Mesendoderm (in vitro differentiated cells): ENCODE results near the gene KLHL36.

Source experiments
- DNase-seq: peaks from one replicate; pipeline ENCODE4 v3.0.0; 2013
- H2AK5ac ChIP-seq: 2 replicates; pipeline ENCODE4 v1.6.1; 2013; ENCODE audit warnings: low read length, inconsistent platforms
- H2BK120ac ChIP-seq: 2 replicates; pipeline ENCODE4 v1.6.1; 2013; ENCODE audit warnings: low read depth, mild to moderate bottlenecking, low read length, moderate library complexity, mixed read lengths
- H2BK15ac ChIP-seq: replicated peaks from 2 replicates; pipeline ENCODE4 v1.6.1; 2013; ENCODE audit warnings: low read depth, mild to moderate bottlenecking, moderate library complexity
- H2BK5ac ChIP-seq: 2 replicates; pipeline ENCODE4 v1.6.1; 2013; ENCODE audit warnings: low read length, inconsistent platforms
- H3K18ac ChIP-seq: 2 replicates; pipeline ENCODE4 v1.6.1; 2013; ENCODE audit warnings: mild to moderate bottlenecking, low read length, mixed read lengths
- H3K23ac ChIP-seq: one replicate; pipeline ENCODE4 v1.6.1; 2013; ENCODE audit warnings: low read length
- H3K27ac ChIP-seq: 2 replicates; pipeline ENCODE4 v1.5.1; 2013; ENCODE audit warnings: low read depth, mild to moderate bottlenecking, inconsistent platforms, low read length, moderate library complexity
- H3K27me3 ChIP-seq: 2 replicates; pipeline ENCODE4 v1.6.1; 2013; ENCODE audit warnings: low read length, control low read depth, mild to moderate bottlenecking, inconsistent platforms; ENCODE audit not compliant: insufficient read depth, poor library complexity
- H3K36me3 ChIP-seq: 2 replicates; pipeline ENCODE4 v1.6.1; 2013; ENCODE audit warnings: low read length, inconsistent platforms; ENCODE audit not compliant: control insufficient read depth, insufficient read depth
- H3K4ac ChIP-seq: one replicate; pipeline ENCODE4 v1.6.1; 2013; ENCODE audit warnings: low read depth, mild to moderate bottlenecking, low read length, moderate library complexity
- H3K4me1 ChIP-seq: 2 replicates; pipeline ENCODE4 v1.6.1; 2013; ENCODE audit warnings: low read depth, low read length, inconsistent platforms; ENCODE audit not compliant: control insufficient read depth
- H3K4me2 ChIP-seq: 2 replicates; pipeline ENCODE4 v1.6.1; 2013; ENCODE audit warnings: low read length
- H3K4me3 ChIP-seq: 2 replicates; pipeline ENCODE4 v1.5.1; 2013; ENCODE audit warnings: mild to moderate bottlenecking, low read length
- H3K56ac ChIP-seq: one replicate; pipeline ENCODE4 v1.6.1; 2013; ENCODE audit warnings: low read length
- H3K79me1 ChIP-seq: 2 replicates; pipeline ENCODE4 v1.6.1; 2013; ENCODE audit warnings: low read length, inconsistent platforms
- H3K79me2 ChIP-seq: 2 replicates; pipeline ENCODE4 v1.6.1; 2013; ENCODE audit warnings: mild to moderate bottlenecking, low read length; ENCODE audit not compliant: control insufficient read depth, insufficient read depth
- H3K9ac ChIP-seq: 2 replicates; pipeline ENCODE4 v1.6.1; 2013; ENCODE audit warnings: low read length, inconsistent platforms
- H4K5ac ChIP-seq: one replicate; pipeline ENCODE4 v1.6.1; 2013; ENCODE audit warnings: low read length
- H4K8ac ChIP-seq: one replicate; pipeline ENCODE4 v1.6.1; 2013; ENCODE audit warnings: low read depth, mild to moderate bottlenecking, control low read depth, low read length, moderate library complexity
- WGBS: extraction: QIAGEN DNeasy Blood & Tissue Kit; methylation state at CpG from one replicate; pipeline ENCODE4 v1.1.7; 2013; ENCODE audit warnings: low lambda C conversion rate, missing lambda C conversion rate; ENCODE audit not compliant: insufficient coverage; ENCODE audit errors: extremely low coverage; 5-methylcytosine and 5-hydroxymethylcytosine counted together

KLHL36 gene

DNA sequence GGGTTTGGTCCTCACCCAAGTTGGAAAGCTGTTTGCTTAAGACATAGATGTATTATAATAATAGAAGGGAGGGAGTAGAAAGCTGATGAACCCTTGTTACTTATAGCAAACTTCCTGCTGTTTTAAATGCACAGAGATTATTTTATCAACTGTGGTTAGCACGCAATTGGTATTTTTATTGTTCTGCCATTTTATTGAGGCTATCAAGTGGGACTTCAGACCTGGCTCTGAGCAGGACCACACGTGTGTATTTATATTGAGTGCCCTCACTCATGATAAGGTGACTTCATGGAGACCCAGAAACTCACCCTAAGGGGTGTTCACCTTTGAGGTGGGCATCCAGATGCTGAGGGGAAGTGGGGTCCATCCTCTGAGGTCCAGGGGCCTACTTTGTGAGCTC, 17.0 kb downstream of the KLHL36 start:
- Histone ChIP-seq H3K79me2 (no peaks in the 10 kb centered on the region), H4K8ac (no peak overlapping the region), H3K79me1 (no peaks in the 10 kb centered on the region), H3K4me1 (no peaks in the 10 kb centered on the region), H2AK5ac (no peak overlapping the region), H3K18ac (no peak overlapping the region), H3K4me2 (no peak overlapping the region), H3K4ac (no peak overlapping the region), H3K36me3 (peaks cover 2% of the 10 kb centered on the region), H3K4me3 (no peak overlapping the region), H2BK120ac (no peak overlapping the region), H3K23ac (no peak overlapping the region), H3K27ac (no peak overlapping the region), H3K56ac (no peak overlapping the region), H4K5ac (no peak overlapping the region), H2BK15ac (no peak overlapping the region), H3K9ac (no peak overlapping the region), H2BK5ac (no peak overlapping the region), H3K27me3 (no peaks in the 10 kb centered on the region)
- no CpG with 5 or more reads among the region's 2 CpGs for WGBS
- DNase-seq: no peak

- no peak overlapping the region for H4K5ac ChIP-seq
- H3K56ac ChIP-seq: no peak overlapping the region
- no peak overlapping the region for H4K8ac ChIP-seq
- H3K27ac ChIP-seq: no peak overlapping the region
- H3K18ac ChIP-seq: no peak overlapping the region
- no peak for DNase-seq
- H2BK5ac ChIP-seq: no peak overlapping the region
- no peak overlapping the region for H3K9ac ChIP-seq
- no peak overlapping the region for H3K4ac ChIP-seq
- no peaks in the 10 kb centered on the region for H3K4me1 ChIP-seq
- no peak overlapping the region for H3K4me2 ChIP-seq
- no peaks in the 10 kb centered on the region for H3K79me1 ChIP-seq
- H3K23ac ChIP-seq: no peak overlapping the region
- no peak overlapping the region for H3K4me3 ChIP-seq
- H3K27me3 ChIP-seq: no peaks in the 10 kb centered on the region
- no peaks in the 10 kb centered on the region for H3K79me2 ChIP-seq
- H3K36me3 ChIP-seq: peaks cover 2% of the 10 kb centered on the region
- H2BK120ac ChIP-seq: no peak overlapping the region
- no CpG with 5 or more reads among the region's 7 CpGs for WGBS
- H2AK5ac ChIP-seq: no peak overlapping the region
- H2BK15ac ChIP-seq: no peak overlapping the region
Measured at GRCh38 chr16:84665843-84666242, 17.5 kb downstream of the KLHL36 start.

GRCh38 chr16:84667600-84668309, 19.4 kb downstream of the KLHL36 start:
- no peak for DNase-seq
- Histone ChIP-seq H3K79me1 (no peaks in the 10 kb centered on the region), H3K9ac (no peak overlapping the region), H3K4ac (no peak overlapping the region), H3K36me3 (peaks cover 2% of the 10 kb centered on the region), H3K23ac (no peak overlapping the region), H3K27ac (no peak overlapping the region), H3K4me3 (no peak overlapping the region), H3K56ac (no peak overlapping the region), H3K4me2 (no peak overlapping the region), H3K79me2 (no peaks in the 10 kb centered on the region), H4K8ac (no peak overlapping the region), H3K4me1 (no peaks in the 10 kb centered on the region), H2BK15ac (no peak overlapping the region), H2BK120ac (no peak overlapping the region), H4K5ac (no peak overlapping the region), H3K18ac (no peak overlapping the region), H2AK5ac (no peak overlapping the region), H3K27me3 (no peaks in the 10 kb centered on the region), H2BK5ac (no peak overlapping the region)
- WGBS: no CpG with 5 or more reads among the region's 16 CpGs

DNA sequence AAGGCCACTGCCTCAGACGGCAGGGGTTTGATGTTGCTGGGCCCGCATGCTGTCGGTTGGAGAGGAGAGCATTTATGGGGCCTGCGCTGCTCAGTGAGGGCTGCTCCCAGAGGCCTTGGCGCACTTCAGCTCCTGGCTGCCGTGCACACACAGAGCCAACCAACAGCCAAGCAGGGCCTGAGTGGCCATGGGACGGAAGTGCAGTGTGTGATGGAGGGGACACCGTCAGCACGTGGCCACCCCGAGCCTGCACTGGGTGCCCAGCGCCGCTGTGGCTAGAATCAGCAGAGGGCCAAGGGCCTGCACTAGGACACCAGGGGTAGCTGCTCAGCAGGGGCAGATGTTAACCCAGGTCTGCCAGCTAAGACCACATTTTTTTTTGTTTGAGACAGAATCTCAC, 21.8 kb downstream of the KLHL36 start:
- WGBS: no CpG with 5 or more reads among the region's 12 CpGs
- Histone ChIP-seq H4K5ac (no peak overlapping the region), H3K9ac (no peak overlapping the region), H3K4me1 (no peaks in the 10 kb centered on the region), H3K27ac (no peak overlapping the region), H2BK120ac (no peak overlapping the region), H2BK15ac (no peak overlapping the region), H3K23ac (no peak overlapping the region), H3K18ac (no peak overlapping the region), H4K8ac (no peak overlapping the region), H3K79me1 (no peaks in the 10 kb centered on the region), H3K79me2 (no peaks in the 10 kb centered on the region), H3K4ac (no peak overlapping the region), H3K4me3 (no peak overlapping the region), H3K56ac (peak overlapping the region; percentile 25), H3K27me3 (no peaks in the 10 kb centered on the region), H3K4me2 (no peak overlapping the region), H3K36me3 (no peaks in the 10 kb centered on the region), H2BK5ac (no peak overlapping the region), H2AK5ac (no peak overlapping the region)
- no peak for DNase-seq

- Histone ChIP-seq H3K9ac (no peak overlapping the region), H3K36me3 (no peaks in the 10 kb centered on the region), H4K5ac (no peak overlapping the region), H3K27me3 (no peaks in the 10 kb centered on the region), H3K56ac (no peak overlapping the region), H3K79me1 (no peaks in the 10 kb centered on the region), H2AK5ac (no peak overlapping the region), H3K27ac (no peak overlapping the region), H2BK5ac (no peak overlapping the region), H3K4me1 (no peaks in the 10 kb centered on the region), H2BK15ac (no peak overlapping the region), H3K79me2 (no peaks in the 10 kb centered on the region), H3K4ac (no peak overlapping the region), H3K18ac (no peak overlapping the region), H2BK120ac (no peak overlapping the region), H3K23ac (no peak overlapping the region), H3K4me2 (no peak overlapping the region), H4K8ac (no peak overlapping the region), H3K4me3 (no peak overlapping the region)
- peak; percentile 80 for DNase-seq
- no CpG with 5 or more reads among the region's 26 CpGs for WGBS
Measured at GRCh38 chr16:84672276-84673202, 24.2 kb downstream of the KLHL36 start.
